DND-41 (cell line): ENCODE results near the gene EEFSEC.
A peak's percentile ranks its signal among the peaks of the same experiment; 100 is the strongest.

Experiments
- ATAC-seq: fragments of 200-7000 bp; cut with Tn5 transposase; 3 replicates; pipeline ENCODE4 v1.9.1; 2021; ENCODE audit warnings: low read depth; ENCODE audit not compliant: insufficient read depth
- DNase-seq: peaks from one replicate; pipeline ENCODE4 v3.0.0-alpha.2; 2020
- H2AFZ ChIP-seq: 2 replicates; pipeline ENCODE4 v1.6.0; 2012; ENCODE audit warnings: low read depth, low read length
- H3K27ac ChIP-seq: 2 replicates; pipeline ENCODE4 v1.5.1; 2012; ENCODE audit warnings: low read length, inconsistent platforms
- H3K27me3 ChIP-seq: fragments of 200-600 bp; sonication (generic); 2 replicates; pipeline ENCODE4 v1.6.0; 2012; ENCODE audit warnings: low read length, mild to moderate bottlenecking, inconsistent platforms; ENCODE audit not compliant: insufficient read depth, poor library complexity
- H3K36me3 ChIP-seq: 2 replicates; pipeline ENCODE4 v1.5.1; 2012; ENCODE audit warnings: low read length, inconsistent platforms; ENCODE audit not compliant: insufficient read depth
- H3K4me1 ChIP-seq: 2 replicates; pipeline ENCODE4 v1.5.1; 2012; ENCODE audit warnings: mild to moderate bottlenecking, low read length; ENCODE audit not compliant: insufficient read depth
- H3K4me2 ChIP-seq: 2 replicates; pipeline ENCODE4 v1.6.0; 2012; ENCODE audit warnings: mild to moderate bottlenecking, moderate library complexity, low read length, inconsistent platforms; ENCODE audit not compliant: insufficient read depth
- H3K4me3 ChIP-seq, 2 experiments: fragments of 200-600 bp in 1 of 2; shearing (Covaris generic) in 1 of 2; 2 replicates each; pipeline ENCODE4 v1.5.1; 2012 to 2016; ENCODE audit warnings: inconsistent platforms in 2 of 2, low read length in 2 of 2, mild to moderate bottlenecking in 2 of 2, low read depth in 1 of 2, moderate library complexity in 1 of 2
- H3K79me2 ChIP-seq: 2 replicates; pipeline ENCODE4 v1.6.0; 2012; ENCODE audit warnings: low read length, inconsistent platforms; ENCODE audit not compliant: insufficient read depth
- H3K9ac ChIP-seq: 2 replicates; pipeline ENCODE4 v1.6.0; 2012; ENCODE audit warnings: low read depth, mild to moderate bottlenecking, inconsistent platforms, low read length, moderate library complexity
- H3K9me3 ChIP-seq: 2 replicates; pipeline ENCODE4 v1.5.1; 2012; ENCODE audit warnings: low read length, moderate library complexity, mild to moderate bottlenecking, inconsistent platforms; ENCODE audit not compliant: insufficient read depth, severe bottlenecking
- H4K20me1 ChIP-seq: 2 replicates; pipeline ENCODE4 v1.6.0; 2012; ENCODE audit warnings: low read length; ENCODE audit not compliant: insufficient read depth
- EZH2 ChIP-seq: IDR thresholded peaks from 3 replicates; pipeline ENCODE4 v1.6.1; 2012; ENCODE audit warnings: borderline replicate concordance, low read depth, mild to moderate bottlenecking, moderate library complexity, low read length, inconsistent platforms; ENCODE audit not compliant: severe bottlenecking
- TF ChIP-seq, protein P1 (sequence below): IDR thresholded peaks from 2 replicates; pipeline ENCODE4 v1.5.1; 2012; ENCODE audit warnings: borderline replicate concordance, low read length, moderate library complexity, mild to moderate bottlenecking; ENCODE audit not compliant: poor library complexity, severe bottlenecking; ENCODE audit errors: extremely low read depth

The EEFSEC gene

DNA sequence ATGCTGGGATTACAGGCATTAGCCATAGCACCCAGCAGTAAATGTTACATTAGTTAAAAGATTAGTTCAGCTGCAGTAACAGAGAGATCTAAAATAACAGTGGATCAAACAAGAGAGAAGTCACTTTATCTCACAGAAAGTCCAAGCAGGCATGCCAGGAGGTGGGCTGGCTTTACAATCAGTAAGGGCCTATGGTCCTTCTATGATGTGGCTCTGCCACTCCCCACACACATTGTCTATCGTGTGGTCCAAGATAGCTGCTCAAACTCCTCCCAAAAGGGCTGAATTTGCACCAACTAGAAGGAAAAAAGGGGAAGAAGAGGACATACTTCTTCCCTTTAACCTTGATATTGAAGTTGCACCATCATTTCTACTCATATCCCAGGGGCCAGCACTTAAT, 25.0 kb upstream of the EEFSEC start:
- DNase-seq, result no peak
- Histone ChIP-seq H2AFZ (no peak overlapping the region), H3K27ac (no peak overlapping the region), H3K36me3 (peaks cover 3% of the 10 kb centered on the region; the same call in 1 of the 2 replicates), H3K27me3 (no peaks in the 10 kb centered on the region), H3K9me3 (no peaks in the 10 kb centered on the region), H3K4me1 (peaks cover 9% of the 10 kb centered on the region), H3K9ac (no peak overlapping the region), H3K4me3 (no peak overlapping the region), H3K4me2 (no peak overlapping the region), H4K20me1 (no peaks in the 10 kb centered on the region), H3K79me2 (peaks cover 4% of the 10 kb centered on the region)
- no peak for ATAC-seq
- no peak for TF ChIP-seq EZH2
- TF ChIP-seq, protein P1, sequence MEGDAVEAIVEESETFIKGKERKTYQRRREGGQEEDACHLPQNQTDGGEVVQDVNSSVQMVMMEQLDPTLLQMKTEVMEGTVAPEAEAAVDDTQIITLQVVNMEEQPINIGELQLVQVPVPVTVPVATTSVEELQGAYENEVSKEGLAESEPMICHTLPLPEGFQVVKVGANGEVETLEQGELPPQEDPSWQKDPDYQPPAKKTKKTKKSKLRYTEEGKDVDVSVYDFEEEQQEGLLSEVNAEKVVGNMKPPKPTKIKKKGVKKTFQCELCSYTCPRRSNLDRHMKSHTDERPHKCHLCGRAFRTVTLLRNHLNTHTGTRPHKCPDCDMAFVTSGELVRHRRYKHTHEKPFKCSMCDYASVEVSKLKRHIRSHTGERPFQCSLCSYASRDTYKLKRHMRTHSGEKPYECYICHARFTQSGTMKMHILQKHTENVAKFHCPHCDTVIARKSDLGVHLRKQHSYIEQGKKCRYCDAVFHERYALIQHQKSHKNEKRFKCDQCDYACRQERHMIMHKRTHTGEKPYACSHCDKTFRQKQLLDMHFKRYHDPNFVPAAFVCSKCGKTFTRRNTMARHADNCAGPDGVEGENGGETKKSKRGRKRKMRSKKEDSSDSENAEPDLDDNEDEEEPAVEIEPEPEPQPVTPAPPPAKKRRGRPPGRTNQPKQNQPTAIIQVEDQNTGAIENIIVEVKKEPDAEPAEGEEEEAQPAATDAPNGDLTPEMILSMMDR, result no peak

DNA sequence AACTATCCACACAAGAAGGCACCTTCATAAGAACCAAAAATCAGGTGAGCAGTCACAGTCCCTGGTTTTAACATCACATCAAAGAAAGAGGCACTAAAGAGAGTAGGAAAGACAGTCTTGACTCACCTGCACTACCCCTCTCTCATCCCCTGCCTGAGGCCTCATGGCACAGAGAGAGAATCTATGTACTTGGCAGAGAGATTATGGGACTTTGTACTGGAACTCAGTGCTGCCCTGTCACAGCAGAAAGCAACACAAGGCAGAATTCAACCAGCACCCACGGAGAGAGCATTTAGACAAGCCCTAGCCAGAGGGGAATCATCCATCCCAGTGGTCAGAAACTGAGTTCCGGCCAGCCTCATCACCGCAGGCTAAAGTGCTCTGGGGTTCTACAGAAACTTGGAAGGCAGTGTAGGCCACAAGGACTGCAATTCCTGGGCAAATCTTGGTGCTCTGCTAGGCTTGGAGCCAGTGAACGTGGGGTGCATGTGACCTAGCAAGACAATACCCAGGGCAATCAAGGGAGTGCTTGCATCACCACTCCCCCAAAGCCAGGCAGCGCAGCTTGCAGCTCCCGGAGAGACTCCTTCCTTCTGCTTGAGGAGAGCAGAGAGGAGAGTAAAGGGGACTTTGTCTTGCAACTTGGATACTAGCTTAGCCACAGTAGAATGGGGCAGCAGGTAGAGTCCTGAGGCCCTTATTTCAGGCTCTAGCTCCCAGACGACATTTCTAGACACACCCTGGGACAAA, 21.2 kb upstream of the EEFSEC start:
- H3K9ac ChIP-seq, result no peak overlapping the region
- H3K4me1 ChIP-seq, result no peaks in the 10 kb centered on the region
- H4K20me1 ChIP-seq, result no peaks in the 10 kb centered on the region
- TF ChIP-seq, protein P1, result no peak
- no peak for TF ChIP-seq EZH2
- H2AFZ ChIP-seq, result no peak overlapping the region
- DNase-seq (no peak), ATAC-seq (no peak)
- no peak overlapping the region for H3K4me2 ChIP-seq
- H3K27ac ChIP-seq, result no peak overlapping the region
- H3K9me3 ChIP-seq, result no peaks in the 10 kb centered on the region
- no peaks in the 10 kb centered on the region for H3K79me2 ChIP-seq
- no peaks in the 10 kb centered on the region for H3K36me3 ChIP-seq
- peaks cover 3% of the 10 kb centered on the region for H3K27me3 ChIP-seq
- no peak overlapping the region for H3K4me3 ChIP-seq

DNA sequence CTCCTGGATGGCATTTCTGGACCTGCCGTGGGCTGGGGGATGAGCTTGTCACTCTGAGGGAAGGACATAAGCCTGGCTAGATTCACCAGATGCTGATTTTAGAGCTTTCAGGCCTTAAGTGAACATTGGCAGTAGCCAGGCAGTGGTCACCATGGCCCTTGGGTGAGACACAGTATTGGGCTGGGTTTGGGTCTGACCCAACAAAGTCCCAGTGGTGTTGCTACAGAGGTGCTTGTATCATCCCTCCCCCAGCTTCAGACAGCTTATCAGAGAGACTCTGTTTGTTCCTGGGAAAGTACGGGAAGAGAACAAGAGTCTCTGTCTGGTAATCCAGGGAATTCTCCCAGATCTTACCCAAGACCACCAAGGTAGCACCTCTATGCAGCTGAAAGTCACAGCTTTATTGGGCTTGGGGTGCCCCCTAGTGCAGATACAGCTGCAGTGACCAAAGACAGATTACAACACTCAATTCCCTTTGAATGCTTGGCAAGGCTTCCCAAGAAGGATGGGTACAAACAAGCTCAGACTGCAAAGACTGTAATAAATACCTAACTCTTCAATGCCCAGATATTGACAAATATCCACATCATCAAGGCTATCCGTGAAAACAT, 19.9 kb upstream of the EEFSEC start:
- no peak overlapping the region for H3K4me3 ChIP-seq
- TF ChIP-seq EZH2, result no peak
- TF ChIP-seq, protein P1, result peak; percentile 78
- no peaks in the 10 kb centered on the region for H3K9me3 ChIP-seq
- no peaks in the 10 kb centered on the region for H4K20me1 ChIP-seq
- H3K9ac ChIP-seq, result no peak overlapping the region
- no peak overlapping the region for H3K27ac ChIP-seq
- no peak overlapping the region for H3K4me2 ChIP-seq
- peak; percentile 56 for DNase-seq
- peaks cover 3% of the 10 kb centered on the region for H3K27me3 ChIP-seq
- H3K36me3 ChIP-seq, result no peaks in the 10 kb centered on the region
- peak; percentile 78 for ATAC-seq
- H3K79me2 ChIP-seq, result no peaks in the 10 kb centered on the region
- no peak overlapping the region for H2AFZ ChIP-seq
- no peaks in the 10 kb centered on the region for H3K4me1 ChIP-seq
